ENCODE data around the gene VSIG2.

GRCh38 chr11:124700028-124700427, 52.0 kb downstream of the VSIG2 start:
- TF ChIP-seq CTCF (IDR thresholded peaks at IDR 0.05) = no peak
- no peak for TF ChIP-seq POLR2AphosphoS5 (IDR thresholded peaks at IDR 0.05)
- TF ChIP-seq EP300 (IDR thresholded peaks at IDR 0.05) = no peak

Measured in gastroesophageal sphincter (tissue), 3 donors.